GM21381 (cell line): ENCODE data around the gene CXCL1.

Source experiments
- ATAC-seq: cut with Tn5 transposase; IDR thresholded peaks from one replicate; pipeline ENCODE4 v1.9.1; 2021; ENCODE audit warnings: mild to moderate bottlenecking, moderate library complexity; ENCODE audit not compliant: unreplicated experiment

CXCL1 gene

DNA sequence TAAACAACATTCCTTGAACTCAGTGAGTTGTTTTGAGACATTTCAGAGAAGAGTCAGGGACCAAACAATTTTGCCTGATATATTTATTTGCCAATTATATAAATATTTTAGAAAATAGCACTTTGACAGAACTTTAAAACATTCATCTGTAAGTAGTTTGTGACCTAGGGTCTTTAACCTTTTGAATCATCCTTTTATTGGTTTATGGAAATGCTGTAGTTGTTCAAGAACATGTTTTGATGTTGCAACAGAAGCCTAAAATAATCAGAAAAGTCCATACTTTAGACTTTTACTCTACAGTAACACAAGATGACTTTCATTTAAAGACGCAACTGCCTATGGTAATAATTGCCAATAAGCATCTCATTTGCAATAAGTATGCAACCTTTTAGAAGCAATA is 43.0 kb downstream of the CXCL1 start:
- no peak for ATAC-seq

DNA sequence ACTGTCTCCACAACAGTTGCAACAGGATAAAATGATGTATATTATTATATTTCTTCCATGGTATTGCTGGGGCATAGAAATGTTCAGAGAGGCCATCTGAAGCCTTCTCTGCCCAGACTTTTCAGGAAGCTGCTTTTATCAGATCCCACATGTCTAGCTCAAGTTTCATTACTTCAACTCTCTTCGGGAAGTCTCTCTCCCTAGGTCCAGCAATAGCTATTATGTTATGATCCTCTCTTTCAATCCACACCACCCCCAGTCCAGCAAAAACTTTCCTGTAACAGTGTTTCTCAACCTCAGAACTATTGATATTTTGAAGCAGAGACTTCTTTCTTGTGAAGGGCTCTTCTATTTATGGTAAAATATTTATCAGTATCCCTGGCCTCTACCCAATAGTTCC is 44.9 kb downstream of the CXCL1 start:
- ATAC-seq, result no peak

DNA sequence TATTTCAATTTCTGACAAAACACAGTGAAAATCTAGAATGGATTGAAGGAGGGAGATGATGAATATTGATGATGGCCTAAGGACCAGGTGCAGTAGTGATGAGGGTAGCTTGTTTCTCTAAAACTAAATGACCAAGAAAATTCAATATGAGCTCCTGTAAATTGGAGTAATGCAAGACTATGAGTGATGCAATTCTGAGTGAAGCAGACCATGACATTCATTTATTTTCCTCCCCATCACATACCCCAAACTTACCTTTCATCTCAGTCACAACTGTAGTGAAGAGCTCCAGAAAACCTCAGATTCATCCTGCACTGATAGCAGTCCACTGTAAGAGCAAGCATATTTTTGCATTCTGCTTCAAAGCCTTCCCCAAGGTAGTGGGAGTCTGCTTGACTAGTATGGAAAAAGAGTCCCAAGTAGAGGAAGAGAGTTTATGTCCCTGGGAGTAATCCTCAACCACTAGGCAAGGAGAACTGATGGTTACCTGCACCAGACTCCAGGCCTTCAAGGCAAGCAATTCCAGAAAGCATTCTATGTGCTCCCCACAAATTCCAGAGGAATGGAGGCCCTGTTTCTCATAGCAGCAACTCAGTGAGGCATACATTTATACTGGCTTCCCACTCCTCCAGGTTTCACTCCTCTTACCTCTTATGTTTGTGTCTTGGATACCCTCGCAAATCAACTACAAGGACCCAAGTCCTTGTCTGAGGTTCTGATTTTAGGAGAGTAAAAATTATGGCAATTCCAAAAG is 47.2 kb downstream of the CXCL1 start:
- ATAC-seq, result no peak

DNA sequence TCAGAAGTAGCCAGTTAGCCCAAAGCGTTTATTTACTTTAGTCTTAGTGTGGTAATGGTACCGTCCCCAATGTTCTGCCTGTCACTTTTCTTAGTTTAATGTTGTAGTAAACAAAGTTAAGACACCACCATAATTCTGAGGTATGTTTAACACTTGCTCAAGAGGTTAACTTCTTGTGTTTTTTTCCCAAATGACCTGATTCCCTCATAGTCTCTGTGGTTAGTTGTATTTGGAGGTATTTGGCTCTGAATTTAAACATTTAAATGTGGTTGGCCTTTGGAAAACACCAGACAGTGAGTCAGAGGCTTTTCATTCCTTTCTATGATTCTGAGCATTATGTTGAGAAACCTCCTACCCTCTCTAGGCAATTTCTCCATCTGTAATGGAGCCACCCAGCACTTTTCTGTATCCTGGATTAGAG is 47.9 kb downstream of the CXCL1 start:
- no peak for ATAC-seq

DNA sequence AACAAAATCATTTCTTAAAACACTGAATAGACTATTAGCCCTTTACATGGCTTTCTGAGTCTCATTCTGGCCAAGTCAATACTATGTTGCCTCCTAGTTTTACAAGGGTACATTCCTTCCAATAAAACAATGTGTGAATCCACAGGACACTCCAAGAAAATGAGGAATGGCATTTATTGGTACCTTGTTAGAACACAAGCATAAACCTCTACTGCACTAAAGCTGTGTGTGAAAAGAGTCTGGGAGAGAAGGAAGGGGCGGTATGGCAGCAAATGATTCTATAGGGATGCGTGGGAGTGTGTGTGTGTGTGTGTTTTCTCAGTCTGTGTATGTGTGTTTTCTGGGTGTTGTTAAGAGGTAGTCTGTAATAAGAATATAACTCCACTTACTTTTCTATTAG is 48.9 kb downstream of the CXCL1 start:
- no peak for ATAC-seq

DNA sequence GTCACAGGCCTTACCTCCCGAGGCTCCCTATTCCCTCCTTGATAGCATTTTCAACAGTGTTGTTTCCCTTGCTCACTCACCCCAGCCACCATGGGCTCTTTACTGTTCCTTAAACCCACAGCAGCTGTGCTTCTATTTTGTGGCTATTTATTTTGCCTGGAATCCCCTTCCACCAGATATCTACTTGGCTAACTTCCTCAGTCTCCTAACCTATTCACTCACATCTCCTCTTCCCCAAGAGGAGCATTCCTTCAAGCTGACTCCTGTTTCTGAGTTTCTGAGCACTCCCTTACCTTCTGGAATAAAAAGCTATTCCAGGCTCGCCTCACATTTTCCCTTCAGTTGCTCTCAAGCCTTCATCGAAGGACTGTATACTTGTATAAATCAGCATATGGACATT is 50.5 kb downstream of the CXCL1 start:
- ATAC-seq, result no peak
